ENCODE data around the gene KCNG3.

Gene KCNG3

GRCh38 chr2:42488297-42488696, 5.5 kb downstream of the KCNG3 start:
- H3K4me3 ChIP-seq (ENCODE audit: low read depth, low read length), result no peak overlapping the region
- no peak for DNase-seq (ENCODE audit: low read depth)
- no peak for TF ChIP-seq CTCF (IDR thresholded peaks at IDR 0.05; ENCODE audit: insufficient read depth, low read depth, low read length, missing control alignments)

GRCh38 chr2:42486145-42486906, 7.5 kb downstream of the KCNG3 start:
- no peak for DNase-seq (ENCODE audit: low read depth)
- TF ChIP-seq CTCF (IDR thresholded peaks at IDR 0.05; ENCODE audit: insufficient read depth, low read depth, low read length, missing control alignments), result no peak
- no peak overlapping the region for H3K4me3 ChIP-seq (ENCODE audit: low read depth, low read length)

GRCh38 chr2:42480402-42480801, 13.4 kb downstream of the KCNG3 start:
- no peak overlapping the region for H3K4me3 ChIP-seq (ENCODE audit: low read depth, low read length)
- TF ChIP-seq CTCF (IDR thresholded peaks at IDR 0.05; ENCODE audit: insufficient read depth, low read depth, low read length, missing control alignments), result no peak
- DNase-seq (ENCODE audit: low read depth), result no peak

- DNase-seq (ENCODE audit: low read depth), result no peak
- H3K4me3 ChIP-seq (ENCODE audit: low read depth, low read length), result no peak overlapping the region
- no peak for TF ChIP-seq CTCF (IDR thresholded peaks at IDR 0.05; ENCODE audit: insufficient read depth, low read depth, low read length, missing control alignments)
Observed at GRCh38 chr2:42474765-42475454, 18.9 kb downstream of the KCNG3 start.

GRCh38 chr2:42470706-42471105, 23.1 kb downstream of the KCNG3 start:
- DNase-seq (ENCODE audit: low read depth), result no peak
- H3K4me3 ChIP-seq (ENCODE audit: low read depth, low read length), result no peak overlapping the region
- TF ChIP-seq CTCF (IDR thresholded peaks at IDR 0.05; ENCODE audit: insufficient read depth, low read depth, low read length, missing control alignments), result no peak

- no peak overlapping the region for H3K4me3 ChIP-seq (ENCODE audit: low read depth, low read length)
- no peak for DNase-seq (ENCODE audit: low read depth)
- TF ChIP-seq CTCF (IDR thresholded peaks at IDR 0.05; ENCODE audit: insufficient read depth, low read depth, low read length, missing control alignments), result no peak
Observed at GRCh38 chr2:42464631-42465030, 29.2 kb downstream of the KCNG3 start.

Measured in GM12865 (cell line).